Amygdala (tissue), 56 donors: ENCODE data around the gene CDHR2.
"Not testable (repeated sequence)": the region's sequence is repeated elsewhere in the genome, so short reads cannot be mapped to it uniquely, and the experiment has no call there.

Source experiments
- DNase-seq, 56 donors: peaks; one replicate each; lab custom pipeline; 2025; lab: John Stamatoyannopoulos, UW

CDHR2 gene

DNA sequence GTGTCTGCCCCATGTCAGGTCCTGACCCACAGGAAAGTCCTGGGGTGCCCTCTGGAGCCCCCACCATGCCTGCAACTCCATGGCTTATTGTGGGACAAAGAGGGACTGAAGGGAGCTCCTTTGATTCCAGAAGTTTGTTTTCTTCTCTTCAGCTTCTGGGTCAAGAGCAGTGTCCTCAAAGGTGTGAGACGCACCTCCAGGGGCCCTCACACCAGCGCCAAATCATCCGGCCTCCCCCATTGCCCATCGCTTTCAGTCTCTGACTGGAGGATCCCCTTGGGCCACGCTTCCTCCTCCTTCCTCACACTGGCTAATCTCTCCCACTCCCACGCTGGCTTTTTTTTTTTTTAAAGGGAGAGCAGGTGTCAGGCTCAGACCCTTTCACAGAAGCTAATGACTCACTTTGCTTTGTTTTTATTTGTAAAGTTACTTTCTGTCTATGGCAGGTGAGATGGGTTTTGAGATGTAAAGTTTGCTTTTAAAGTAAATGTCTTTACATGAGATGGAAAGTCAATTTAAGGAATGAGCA lies 16.7 kb downstream of the CDHR2 start:
- DNase-seq, result no peak

DNA sequence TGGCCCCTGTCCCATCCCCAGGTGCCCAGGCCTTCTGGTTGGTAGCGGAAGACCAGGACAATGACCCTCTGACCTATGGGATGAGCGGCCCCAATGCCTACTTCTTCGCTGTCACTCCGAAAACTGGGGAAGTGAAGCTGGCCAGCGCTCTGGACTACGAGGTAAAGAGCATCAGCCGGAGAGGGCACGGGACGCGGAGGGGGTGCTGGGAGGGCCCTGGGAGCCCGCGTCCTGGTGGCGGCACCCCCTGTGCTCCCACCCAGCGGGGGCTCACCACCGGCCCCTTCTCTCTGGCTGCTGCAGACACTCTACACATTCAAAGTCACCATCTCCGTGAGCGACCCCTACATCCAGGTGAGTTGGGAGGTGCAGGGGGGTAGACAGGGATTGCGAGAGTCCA lies 19.5 kb downstream of the CDHR2 start:
- DNase-seq, result no peak

DNA sequence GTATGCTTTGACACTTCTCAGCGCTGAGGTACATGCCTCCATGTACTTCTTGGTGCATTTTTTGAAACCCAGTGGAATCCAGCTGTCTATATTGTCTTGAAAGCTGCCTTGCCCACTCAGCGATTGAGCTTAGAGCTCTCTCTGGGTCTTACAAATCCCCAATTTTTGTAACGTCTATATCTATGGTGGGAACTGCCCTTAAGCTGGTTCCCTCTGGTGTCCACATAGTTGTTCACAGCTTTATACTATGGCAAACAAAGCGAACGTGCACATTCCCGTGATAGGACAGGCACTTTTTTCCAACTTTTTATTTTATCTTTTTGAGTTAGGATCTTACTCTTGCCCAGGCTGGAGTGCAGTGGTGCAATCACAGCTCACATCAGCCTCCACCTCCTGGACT lies 20.9 kb downstream of the CDHR2 start:
- no peak for DNase-seq

DNA sequence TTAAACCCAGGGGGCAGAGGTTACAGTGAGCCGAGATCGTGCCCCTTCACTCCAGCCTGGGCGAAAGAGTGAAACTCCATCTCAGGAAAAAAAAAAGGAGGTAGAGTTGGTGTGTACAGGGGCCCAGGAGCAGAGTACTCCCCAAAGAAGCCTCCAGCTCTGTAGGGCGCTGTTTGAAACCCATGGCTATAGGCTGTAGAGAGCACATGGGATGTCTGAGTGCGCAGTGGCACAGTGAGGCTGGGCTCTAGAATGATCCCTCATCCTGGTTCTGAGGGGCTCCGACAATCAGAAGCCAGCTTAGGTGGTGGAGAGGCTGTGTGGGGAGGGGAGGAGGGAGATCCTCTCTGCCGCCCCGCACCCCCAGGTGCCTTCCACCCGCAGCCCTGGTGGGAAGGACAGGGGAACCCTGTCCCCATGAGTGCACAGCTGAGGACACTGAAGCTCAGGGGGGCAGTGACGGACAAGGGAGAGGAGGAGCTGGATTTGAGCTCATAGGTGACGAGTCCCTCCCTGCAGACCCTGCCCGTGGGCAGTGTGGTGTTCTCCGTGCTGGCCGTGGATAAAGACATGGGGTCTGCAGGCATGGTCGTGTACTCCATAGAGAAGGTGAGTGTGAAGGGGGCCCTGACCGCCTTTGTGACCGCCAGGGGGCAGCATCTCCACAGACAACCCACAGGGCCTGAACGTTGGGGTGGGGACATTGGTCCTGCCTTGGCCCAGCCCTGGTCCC lies 24.6 kb downstream of the CDHR2 start:
- DNase-seq, result peak in 46 of 56 donors; percentile 11 to 85 (median 44)

DNA sequence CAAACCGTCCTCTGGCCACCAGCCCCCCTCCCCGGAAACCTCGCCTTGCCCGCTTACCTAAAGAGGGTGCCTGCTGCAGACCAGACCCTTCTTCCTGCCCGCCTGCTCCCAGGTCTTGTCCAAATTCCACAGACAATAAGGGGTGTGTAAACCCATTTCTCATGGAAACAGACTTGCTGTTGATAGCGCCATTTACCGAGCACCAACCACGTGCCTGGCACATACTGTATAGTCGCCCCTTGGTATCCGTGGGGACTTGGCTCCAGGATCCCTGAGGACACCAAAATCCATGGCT lies 25.1 kb downstream of the CDHR2 start:
- no peak for DNase-seq

DNA sequence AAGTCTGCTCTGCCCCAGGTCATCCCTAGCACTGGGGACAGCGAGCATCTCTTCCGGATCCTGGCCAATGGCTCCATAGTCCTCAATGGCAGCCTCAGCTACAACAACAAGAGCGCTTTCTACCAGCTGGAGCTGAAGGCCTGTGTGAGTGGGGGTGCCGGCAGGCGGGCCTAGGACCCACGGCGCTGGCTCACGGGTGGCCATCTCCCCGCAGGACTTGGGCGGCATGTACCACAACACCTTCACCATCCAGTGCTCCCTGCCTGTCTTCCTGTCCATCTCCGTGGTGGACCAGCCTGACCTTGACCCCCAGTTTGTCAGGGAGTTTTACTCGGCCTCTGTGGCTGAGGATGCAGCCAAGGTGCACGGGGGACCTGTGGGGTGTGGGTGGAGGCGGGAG lies 25.9 kb downstream of the CDHR2 start:
- DNase-seq, result no peak

DNA sequence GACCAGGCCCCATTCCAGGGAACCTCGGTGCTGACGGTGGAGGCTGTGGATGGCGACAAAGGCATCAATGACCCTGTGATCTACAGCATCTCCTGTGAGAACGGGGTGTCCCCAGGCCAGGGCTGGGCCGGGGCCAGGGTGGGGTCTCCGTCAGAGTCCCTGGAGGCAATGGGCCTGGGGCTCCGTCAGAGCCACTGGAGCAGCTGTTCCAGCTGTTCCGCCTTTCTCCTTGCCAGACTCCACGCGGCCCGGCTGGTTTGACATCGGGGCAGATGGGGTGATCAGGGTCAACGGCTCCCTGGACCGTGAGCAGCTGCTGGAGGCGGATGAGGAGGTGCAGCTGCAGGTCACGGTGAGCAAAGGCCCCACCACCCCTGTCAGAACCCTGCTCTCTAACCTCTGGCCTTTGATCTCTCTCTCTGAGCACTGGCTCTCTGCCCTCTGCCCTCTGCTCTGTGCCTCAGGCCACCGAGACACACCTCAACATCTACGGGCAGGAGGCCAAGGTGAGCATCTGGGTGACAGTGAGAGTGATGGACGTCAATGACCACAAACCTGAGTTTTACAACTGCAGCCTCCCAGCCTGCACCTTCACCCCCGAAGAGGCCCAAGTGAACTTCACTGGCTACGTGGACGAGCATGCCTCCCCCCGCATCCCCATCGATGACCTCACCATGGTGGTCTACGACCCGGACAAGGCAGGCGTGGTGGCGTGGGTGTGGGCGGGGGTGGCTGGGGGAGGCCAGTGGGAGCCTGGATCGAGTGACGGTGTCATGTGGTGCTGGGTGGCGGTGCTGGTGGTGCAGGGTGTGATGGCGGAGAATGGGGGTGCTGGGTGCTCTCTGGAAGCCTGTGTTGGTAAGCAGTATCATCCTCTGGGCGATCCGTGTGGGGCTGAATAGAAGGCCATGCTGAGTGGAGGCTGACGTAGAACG lies 26.6 kb downstream of the CDHR2 start:
- DNase-seq, result no peak

DNA sequence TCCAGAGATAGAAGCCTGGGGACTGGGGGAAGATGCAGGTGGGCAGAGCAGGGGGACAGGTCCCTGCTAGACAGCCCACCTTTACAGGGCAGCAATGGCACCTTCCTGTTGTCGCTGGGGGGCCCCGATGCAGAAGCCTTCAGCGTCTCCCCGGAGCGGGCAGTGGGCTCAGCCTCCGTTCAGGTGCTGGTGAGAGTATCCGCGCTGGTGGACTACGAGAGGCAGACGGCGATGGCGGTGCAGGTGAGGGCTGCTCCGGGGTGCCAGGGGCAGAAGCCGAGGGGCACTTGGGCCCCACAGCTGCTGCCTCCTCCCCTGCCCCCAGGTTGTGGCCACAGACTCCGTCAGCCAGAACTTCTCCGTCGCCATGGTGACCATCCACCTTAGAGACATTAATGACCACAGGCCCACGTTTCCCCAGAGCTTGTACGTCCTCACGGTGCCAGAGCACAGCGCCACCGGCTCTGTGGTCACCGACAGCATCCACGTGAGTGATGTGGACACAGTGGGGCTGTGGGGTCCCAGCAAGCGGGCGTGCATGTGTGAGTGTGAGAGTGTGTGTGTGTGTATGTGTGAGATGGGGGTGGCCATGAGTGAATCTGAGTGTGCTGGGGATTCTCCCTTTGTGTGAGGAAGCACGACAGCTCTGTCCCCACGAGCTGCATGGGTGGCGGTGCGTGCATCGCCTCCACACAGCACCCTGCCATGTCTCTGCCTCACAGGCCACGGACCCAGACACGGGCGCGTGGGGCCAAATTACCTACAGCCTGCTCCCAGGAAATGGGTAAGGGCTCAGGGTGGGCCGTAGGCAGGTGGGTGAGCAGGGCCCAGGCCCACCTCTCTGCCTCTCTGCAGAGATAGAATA lies 28.4 kb downstream of the CDHR2 start:
- DNase-seq, result no peak

DNA sequence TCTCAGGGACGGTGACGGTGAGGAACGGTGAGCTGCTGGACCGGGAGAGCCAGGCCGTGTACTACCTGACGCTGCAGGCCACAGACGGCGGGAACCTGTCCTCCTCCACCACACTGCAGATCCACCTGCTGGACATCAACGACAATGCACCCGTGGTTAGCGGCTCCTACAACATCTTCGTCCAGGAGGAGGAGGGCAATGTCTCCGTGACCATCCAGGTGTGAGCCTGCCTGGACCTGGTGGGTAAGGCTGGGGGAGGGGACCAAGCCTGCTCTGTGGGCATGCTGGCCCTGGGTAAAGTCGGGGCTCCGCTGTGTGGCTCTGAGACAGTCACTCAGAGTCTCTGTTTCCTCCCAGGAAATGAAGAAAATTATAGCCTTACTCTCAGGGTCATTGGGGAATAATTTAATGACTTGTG lies 29.3 kb downstream of the CDHR2 start:
- DNase-seq, result no peak

DNA sequence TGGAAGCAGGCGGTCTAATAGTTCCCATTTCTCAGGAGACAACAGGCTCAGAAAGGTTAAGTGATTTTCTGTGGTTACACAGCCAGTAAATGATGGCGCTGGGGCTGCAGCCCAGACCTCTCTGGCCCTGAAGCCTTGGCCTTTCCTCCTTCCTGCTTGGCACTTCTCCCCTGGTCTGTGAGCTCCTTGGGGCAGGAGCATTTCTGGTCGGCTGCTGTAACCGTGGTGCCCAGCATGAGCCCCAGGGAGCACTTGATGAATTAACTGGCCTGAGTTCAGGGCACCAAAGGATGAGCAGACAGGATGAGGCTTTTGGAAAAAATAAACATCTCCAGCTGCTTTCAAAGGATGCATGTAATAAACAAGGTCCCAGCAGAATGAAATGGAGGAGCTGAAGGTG lies 30.2 kb downstream of the CDHR2 start:
- DNase-seq, result no peak

DNA sequence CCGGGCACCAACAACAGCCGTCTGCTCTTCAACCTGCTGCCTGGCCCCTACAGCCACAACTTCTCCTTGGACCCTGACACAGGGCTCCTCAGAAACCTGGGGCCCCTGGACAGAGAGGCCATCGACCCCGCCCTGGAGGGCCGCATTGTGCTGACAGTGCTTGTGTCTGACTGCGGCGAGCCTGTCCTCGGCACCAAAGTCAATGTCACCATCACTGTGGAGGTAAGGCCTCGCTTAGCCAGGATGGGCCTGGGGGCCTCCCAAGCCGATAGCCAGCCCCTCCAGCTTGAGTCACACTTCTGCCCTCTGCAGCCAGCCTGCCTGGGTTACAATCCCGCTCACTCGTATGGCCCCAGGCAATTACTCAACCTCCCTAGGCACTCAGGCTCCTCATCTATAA lies 32.2 kb downstream of the CDHR2 start:
- no peak for DNase-seq

DNA sequence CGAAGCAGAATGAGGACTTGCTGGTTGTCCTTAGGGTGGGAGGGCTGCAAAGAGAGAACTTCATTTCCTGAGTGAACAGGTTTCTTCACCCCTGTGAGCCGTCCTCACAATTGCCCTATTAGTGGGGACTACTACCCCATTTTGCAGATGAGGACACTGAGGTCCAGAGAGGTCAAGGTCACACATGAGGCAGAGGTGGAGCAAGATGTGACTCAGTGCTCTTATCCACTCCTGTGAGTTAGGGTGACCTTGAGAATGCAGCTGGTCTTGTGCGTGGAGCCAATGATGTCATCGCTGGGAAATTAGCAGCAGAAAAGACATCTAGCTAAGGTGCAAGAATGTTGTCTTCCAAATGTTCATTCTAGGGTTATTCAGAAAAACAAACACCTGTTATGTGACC lies 33.9 kb downstream of the CDHR2 start:
- no peak for DNase-seq

DNA sequence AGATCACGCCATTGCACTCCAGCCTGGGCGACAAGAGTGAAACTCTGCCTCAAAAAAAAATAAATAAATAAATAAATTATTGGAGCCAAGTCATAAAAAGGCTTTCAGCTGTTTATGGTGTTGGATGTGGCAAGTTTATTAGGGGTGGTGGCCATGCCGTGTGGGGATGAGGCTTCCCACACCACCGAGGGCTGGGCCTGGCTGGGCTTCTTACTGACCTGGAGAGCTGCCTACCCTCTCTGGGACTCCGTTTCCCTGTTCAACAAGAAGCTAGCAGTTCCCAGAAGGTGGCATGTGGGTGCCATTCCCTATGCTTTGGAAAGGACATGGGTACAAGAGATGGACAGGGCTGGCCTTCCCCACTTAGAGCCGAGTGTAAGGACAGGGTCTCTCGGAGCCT lies 38.3 kb downstream of the CDHR2 start:
- DNase-seq, result no peak

DNA sequence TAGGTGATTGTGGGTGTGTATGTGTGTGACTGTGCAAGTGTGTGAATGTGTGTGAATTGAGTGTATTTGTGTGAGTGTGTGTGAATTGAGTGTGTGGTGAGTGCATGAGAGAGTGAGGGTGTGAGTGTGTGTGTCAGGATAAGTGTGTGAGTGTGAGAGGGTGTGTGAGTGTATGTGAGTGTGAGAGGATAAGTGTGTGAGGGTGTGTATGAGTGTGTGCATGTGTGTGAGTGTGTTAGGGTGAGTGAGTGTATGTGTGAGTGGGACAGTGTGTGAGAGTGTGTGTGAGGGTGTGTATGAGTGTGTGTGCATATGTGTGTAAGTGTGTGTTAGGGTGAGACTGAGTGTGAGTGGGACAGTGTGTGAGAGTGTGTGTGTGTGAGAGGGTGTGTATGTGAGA lies 39.2 kb downstream of the CDHR2 start:
- no peak for DNase-seq

DNA sequence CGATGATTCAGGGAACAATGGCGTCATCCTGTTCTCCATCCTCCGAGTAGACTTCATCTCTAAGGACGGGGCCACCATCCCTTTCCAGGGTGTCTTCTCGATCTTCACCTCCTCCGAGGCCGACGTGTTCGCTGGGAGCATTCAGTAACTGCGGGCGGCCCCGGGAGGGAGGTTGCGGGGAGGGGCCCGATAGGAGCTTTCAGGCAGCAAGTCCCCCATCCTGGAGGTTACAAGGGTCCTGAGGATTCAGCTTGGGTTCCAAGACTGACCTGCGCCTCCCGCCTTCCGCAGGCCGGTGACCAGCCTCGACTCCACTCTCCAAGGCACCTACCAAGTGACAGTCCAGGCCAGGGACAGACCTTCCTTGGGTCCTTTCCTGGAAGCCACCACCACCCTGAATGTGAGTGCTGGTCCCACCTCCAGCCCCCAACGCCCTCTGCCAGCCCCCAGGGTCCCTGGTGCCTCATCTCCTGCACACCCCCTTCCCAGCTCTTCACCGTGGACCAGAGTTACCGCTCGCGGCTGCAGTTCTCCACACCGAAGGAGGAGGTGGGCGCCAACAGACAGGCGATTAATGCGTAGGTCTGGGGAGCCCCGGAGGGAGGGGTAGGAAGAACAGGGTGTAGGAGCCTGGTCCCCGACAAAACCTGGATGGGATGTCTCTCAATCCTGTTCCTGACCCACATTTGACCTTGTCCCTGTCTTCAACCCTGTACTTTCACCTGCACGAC lies 40.1 kb downstream of the CDHR2 start:
- no peak for DNase-seq

DNA sequence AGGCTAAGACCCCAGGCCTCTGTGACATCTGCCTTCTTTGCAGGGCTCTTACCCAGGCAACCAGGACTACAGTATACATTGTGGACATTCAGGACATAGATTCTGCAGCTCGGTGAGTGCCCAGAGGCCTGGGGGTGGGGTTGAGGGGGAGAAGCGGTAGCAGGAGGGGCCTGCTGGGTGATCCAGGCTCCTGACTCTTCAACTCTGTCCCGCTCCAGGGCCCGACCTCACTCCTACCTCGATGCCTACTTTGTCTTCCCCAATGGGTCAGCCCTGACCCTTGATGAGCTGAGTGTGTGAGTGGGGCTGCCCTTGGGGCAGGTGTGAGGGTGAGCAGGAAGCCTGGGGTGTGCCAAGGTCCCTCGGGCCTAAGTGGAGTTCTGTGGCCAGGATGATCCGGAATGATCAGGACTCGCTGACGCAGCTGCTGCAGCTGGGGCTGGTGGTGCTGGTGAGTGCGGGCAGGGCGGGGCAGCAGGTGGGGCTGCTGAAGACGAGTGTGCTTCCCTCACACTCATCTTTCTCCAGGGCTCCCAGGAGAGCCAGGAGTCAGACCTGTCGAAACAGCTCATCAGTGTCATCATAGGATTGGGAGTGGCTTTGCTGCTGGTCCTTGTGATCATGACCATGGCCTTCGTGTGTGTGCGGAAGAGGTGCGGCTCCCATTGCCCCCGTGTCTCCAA lies 41.0 kb downstream of the CDHR2 start:
- no peak for DNase-seq

DNA sequence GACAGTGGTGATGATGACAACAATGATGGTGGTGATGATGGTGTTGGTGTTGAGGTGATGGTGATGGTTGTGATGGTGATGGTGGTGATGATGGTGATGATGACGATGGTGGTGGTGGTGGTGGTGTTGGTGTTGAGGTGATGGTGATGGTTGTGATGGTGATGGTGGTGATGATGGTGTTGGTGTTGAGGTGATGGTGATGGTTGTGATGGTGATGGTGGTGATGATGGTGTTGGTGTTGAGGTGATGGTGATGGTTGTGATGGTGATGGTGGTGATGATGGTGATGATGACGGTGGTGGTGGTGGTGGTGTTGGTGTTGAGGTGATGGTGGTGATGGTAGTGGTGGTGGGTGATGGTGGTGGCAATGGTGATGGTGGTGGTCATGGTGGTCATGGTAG lies 42.5 kb downstream of the CDHR2 start:
- DNase-seq, result not testable (repeated sequence)

DNA sequence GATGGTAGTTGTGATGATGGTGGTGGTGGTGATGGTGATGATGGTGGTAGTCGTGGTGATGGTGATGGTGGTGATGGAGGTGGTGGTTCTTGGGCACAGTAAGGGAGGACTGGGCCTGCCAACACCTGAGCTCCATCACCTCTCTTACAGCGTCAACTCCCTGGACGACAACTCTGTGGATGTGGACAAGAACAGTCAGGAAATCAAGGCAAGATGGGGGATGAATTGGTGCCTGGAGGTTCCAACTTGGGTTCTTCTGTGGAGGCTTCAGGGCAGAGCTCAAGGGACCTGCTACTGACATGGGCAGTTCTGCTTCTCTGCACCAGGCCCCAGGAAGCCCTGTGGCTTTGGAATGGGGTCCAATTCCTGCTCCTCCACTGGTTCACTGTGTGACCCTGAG lies 43.4 kb downstream of the CDHR2 start:
- DNase-seq, result no peak

DNA sequence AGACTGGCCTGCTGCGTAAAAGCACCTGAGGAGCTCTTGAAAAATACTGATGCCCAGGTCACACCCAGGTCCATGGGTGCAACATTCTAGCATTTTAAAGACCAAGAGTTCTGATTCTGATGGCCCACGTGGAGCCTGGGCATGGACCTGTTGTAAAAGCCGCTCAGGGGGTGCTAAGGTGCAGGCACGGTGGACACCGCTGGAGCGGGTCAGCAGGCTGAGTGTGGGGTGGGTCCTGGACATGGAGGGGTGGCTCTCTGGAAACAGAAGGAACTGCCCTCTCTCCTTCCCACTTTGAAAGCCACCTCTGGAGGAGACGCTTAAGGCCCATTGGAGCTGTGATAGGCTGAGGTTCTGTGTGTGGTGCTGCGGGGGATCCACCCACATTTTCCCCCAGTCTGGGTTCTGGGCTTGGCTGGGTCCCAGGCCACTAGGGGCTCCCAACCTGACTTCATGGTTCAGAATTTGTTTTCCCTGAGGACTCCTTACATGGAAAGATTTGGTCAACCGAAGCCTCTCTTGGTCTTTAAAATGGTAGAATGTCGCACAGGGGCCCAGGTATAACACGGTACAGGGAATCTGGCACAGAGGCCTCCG lies 44.2 kb downstream of the CDHR2 start:
- DNase-seq, result no peak
